ENCODE results near the gene TRIM63.

DNA sequence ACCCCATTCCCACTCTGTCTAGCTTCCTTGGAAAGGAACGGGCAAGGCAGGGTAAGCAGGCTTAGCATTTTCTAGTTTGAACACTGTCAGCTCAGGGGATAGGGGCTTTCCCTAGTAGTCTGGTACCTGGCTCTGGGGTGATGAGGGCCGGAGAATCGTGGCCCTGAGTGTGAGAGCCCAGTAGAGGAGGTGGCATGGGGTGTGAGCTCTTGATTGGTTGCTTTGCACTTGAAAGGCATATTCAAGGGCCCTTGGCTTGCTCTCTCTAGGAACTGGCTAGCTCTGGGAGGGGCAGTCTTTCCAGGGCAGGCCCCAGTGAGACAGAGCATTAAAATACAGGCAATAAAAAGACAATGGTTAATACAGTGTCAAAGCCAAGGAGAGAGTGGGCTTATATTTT, 56.6 kb downstream of the TRIM63 start:
- TF ChIP-seq, protein P1, sequence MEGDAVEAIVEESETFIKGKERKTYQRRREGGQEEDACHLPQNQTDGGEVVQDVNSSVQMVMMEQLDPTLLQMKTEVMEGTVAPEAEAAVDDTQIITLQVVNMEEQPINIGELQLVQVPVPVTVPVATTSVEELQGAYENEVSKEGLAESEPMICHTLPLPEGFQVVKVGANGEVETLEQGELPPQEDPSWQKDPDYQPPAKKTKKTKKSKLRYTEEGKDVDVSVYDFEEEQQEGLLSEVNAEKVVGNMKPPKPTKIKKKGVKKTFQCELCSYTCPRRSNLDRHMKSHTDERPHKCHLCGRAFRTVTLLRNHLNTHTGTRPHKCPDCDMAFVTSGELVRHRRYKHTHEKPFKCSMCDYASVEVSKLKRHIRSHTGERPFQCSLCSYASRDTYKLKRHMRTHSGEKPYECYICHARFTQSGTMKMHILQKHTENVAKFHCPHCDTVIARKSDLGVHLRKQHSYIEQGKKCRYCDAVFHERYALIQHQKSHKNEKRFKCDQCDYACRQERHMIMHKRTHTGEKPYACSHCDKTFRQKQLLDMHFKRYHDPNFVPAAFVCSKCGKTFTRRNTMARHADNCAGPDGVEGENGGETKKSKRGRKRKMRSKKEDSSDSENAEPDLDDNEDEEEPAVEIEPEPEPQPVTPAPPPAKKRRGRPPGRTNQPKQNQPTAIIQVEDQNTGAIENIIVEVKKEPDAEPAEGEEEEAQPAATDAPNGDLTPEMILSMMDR (IDR thresholded peaks at IDR 0.05): no peak
- TF ChIP-seq POLR2A (IDR thresholded peaks at IDR 0.05): no peak

All from body of pancreas (tissue), 4 donors.